DMS153 (cell line): Measurements from ENCODE around the gene ANXA7.
"Not testable (repeated sequence)": the region's sequence is repeated elsewhere in the genome, so short reads cannot be mapped to it uniquely, and the experiment has no call there.

Source experiments
- DNase-seq: peaks from one replicate; lab custom pipeline; 2025; lab: John Stamatoyannopoulos, UW

Gene ANXA7

GRCh38 chr10:73408061-73408460 lies 5.8 kb downstream of the ANXA7 start:
- DNase-seq: no peak

GRCh38 chr10:73407495-73407894 lies 6.4 kb downstream of the ANXA7 start:
- DNase-seq: no peak

GRCh38 chr10:73406846-73407245 lies 7.0 kb downstream of the ANXA7 start:
- no peak for DNase-seq

GRCh38 chr10:73405556-73405955 lies 8.3 kb downstream of the ANXA7 start:
- no peak for DNase-seq

- DNase-seq: no peak
Observed at GRCh38 chr10:73404690-73405089, 9.2 kb downstream of the ANXA7 start.

GRCh38 chr10:73401636-73402035 lies 12.2 kb downstream of the ANXA7 start:
- no peak for DNase-seq

- no peak for DNase-seq
Observed at GRCh38 chr10:73399063-73399462, 14.8 kb downstream of the ANXA7 start.

- no peak for DNase-seq
Observed at GRCh38 chr10:73398024-73398423, 15.8 kb downstream of the ANXA7 start.

GRCh38 chr10:73394325-73394724 lies 19.5 kb downstream of the ANXA7 start:
- DNase-seq: not testable (repeated sequence)

GRCh38 chr10:73388228-73388627 lies 25.6 kb downstream of the ANXA7 start:
- no peak for DNase-seq

- no peak for DNase-seq
Observed at GRCh38 chr10:73386583-73386982, 27.3 kb downstream of the ANXA7 start.

GRCh38 chr10:73379064-73379748 lies 34.7 kb downstream of the ANXA7 start:
- no peak for DNase-seq

GRCh38 chr10:73376679-73377078 lies 37.2 kb downstream of the ANXA7 start:
- DNase-seq: no peak

GRCh38 chr10:73368238-73368637 lies 45.6 kb downstream of the ANXA7 start:
- DNase-seq: no peak

- DNase-seq: no peak
Observed at GRCh38 chr10:73366381-73367298, 47.2 kb downstream of the ANXA7 start.

GRCh38 chr10:73364964-73365363 lies 48.9 kb downstream of the ANXA7 start:
- DNase-seq: no peak

GRCh38 chr10:73359492-73359891 lies 54.4 kb downstream of the ANXA7 start:
- DNase-seq: no peak

- DNase-seq: peak; percentile 97
Observed at GRCh38 chr10:73358331-73359279, 55.3 kb downstream of the ANXA7 start, which contains the start of gene CFAP70. CFAP70 (minus strand) TSS chr10:73358864; CDS start chr10:73354796, 4,068 bp downstream.

- no peak for DNase-seq
Observed at GRCh38 chr10:73357821-73358220, 56.0 kb downstream of the ANXA7 start.

GRCh38 chr10:73357166-73357565 lies 56.7 kb downstream of the ANXA7 start:
- no peak for DNase-seq

- DNase-seq: no peak
Observed at GRCh38 chr10:73344269-73344668, 69.6 kb downstream of the ANXA7 start.

- no peak for DNase-seq
Observed at GRCh38 chr10:73340121-73340520, 73.7 kb downstream of the ANXA7 start.
